Activated naive CD8-positive, alpha-beta T cell treated with anti-CD3 and anti-CD28 coated beads, Interleukin-2, amount 10 ng/mL, durations not matched to agents 7 days and 5 days (primary cell): ENCODE measurements around the gene OVCH1. TPM values are rescaled to one million over a fixed set of nuclear protein-coding genes. Genes with fewer than 3 reads are reported as not detected.

Experiments
- ATAC-seq: fragments of 150-1000 bp; cut with Tn5 transposase; one replicate; pipeline ENCODE4 v1.10.0; 2021; ENCODE audit warnings: low read depth, moderate library complexity
- POLR2A ChIA-PET: fragments of 350-600 bp; sonication (Branson Sonifier 250); formaldehyde crosslinking; loops from one replicate; lab custom pipeline; 2021; ENCODE audit warnings: antibody characterized with exemption; lab: Charles Lee
- DNase-seq: peaks from one replicate; pipeline ENCODE4 v3.0.0; 2021
- H3K27ac Mint-ChIP-seq: one replicate; pipeline ENCODE4 v1.8.0; 2022; ENCODE audit warnings: mild to moderate bottlenecking, mixed read lengths
- H3K27me3 Mint-ChIP-seq: one replicate; pipeline ENCODE4 v1.8.0; 2022; ENCODE audit warnings: mild to moderate bottlenecking, moderate library complexity, mixed read lengths
- H3K36me3 Mint-ChIP-seq: one replicate; pipeline ENCODE4 v1.8.0; 2021; ENCODE audit warnings: mild to moderate bottlenecking, mixed read lengths
- H3K4me1 Mint-ChIP-seq: one replicate; pipeline ENCODE4 v1.8.0; 2021; ENCODE audit warnings: mixed read lengths
- H3K4me3 Mint-ChIP-seq: one replicate; pipeline ENCODE4 v1.8.0; 2022; ENCODE audit warnings: mild to moderate bottlenecking, moderate library complexity, mixed read lengths
- H3K9me3 Mint-ChIP-seq: one replicate; pipeline ENCODE4 v1.8.0; 2021; ENCODE audit warnings: mixed read lengths
- total RNA-seq, 2 experiments: library from RNA; stranded (reverse); gene quantifications; one replicate each; pipeline ENCODE4 v1.2.3, GENCODE V29; 2021

OVCH1 gene
- total RNA-seq, 2 experiments from 2014 or later, result not detected

GRCh38 chr12:29518407-29518806 is 20.9 kb upstream of the OVCH1 start:
- Mint-ChIP-seq H3K9me3 (no peaks in the 10 kb centered on the region), H3K36me3 (no peaks in the 10 kb centered on the region), H3K4me3 (no peak overlapping the region), H3K27ac (no peak overlapping the region), H3K4me1 (no peaks in the 10 kb centered on the region), H3K27me3 (no peaks in the 10 kb centered on the region)
- no peak for DNase-seq
- POLR2A ChIA-PET, result no interaction called here
- no peak for ATAC-seq

GRCh38 chr12:29517264-29517663 is 19.8 kb upstream of the OVCH1 start:
- Mint-ChIP-seq H3K9me3 (no peaks in the 10 kb centered on the region), H3K4me3 (no peak overlapping the region), H3K27ac (no peak overlapping the region), H3K36me3 (no peaks in the 10 kb centered on the region), H3K27me3 (no peaks in the 10 kb centered on the region), H3K4me1 (no peaks in the 10 kb centered on the region)
- POLR2A ChIA-PET, result no interaction called here
- DNase-seq, result no peak
- ATAC-seq, result no peak

- Mint-ChIP-seq H3K9me3 (no peaks in the 10 kb centered on the region), H3K4me1 (no peaks in the 10 kb centered on the region)
Observed at GRCh38 chr12:29516431-29516875, 19.0 kb upstream of the OVCH1 start.

GRCh38 chr12:29510591-29511185 is 13.2 kb upstream of the OVCH1 start:
- no peak for ATAC-seq
- peaks cover 12% of the 10 kb centered on the region for H3K27me3 Mint-ChIP-seq
- no peaks in the 10 kb centered on the region for H3K4me1 Mint-ChIP-seq
- H3K4me3 Mint-ChIP-seq, result no peak overlapping the region
- H3K9me3 Mint-ChIP-seq, result no peaks in the 10 kb centered on the region
- POLR2A ChIA-PET, result no interaction called here
- no peaks in the 10 kb centered on the region for H3K36me3 Mint-ChIP-seq
- no peak for DNase-seq
- no peak overlapping the region for H3K27ac Mint-ChIP-seq

More at GRCh38 chr12:29516431-29516875, 19.0 kb upstream of the OVCH1 start:
- POLR2A ChIA-PET, result no interaction called here
- no peaks in the 10 kb centered on the region for H3K36me3 Mint-ChIP-seq
- DNase-seq (no peak), ATAC-seq (no peak)
- no peaks in the 10 kb centered on the region for H3K27me3 Mint-ChIP-seq
- no peak overlapping the region for H3K27ac Mint-ChIP-seq
- no peak overlapping the region for H3K4me3 Mint-ChIP-seq

GRCh38 chr12:29509503-29509902 is 12.0 kb upstream of the OVCH1 start:
- Mint-ChIP-seq H3K4me1 (no peaks in the 10 kb centered on the region), H3K27ac (no peak overlapping the region), H3K36me3 (no peaks in the 10 kb centered on the region), H3K9me3 (no peaks in the 10 kb centered on the region), H3K27me3 (peaks cover 17% of the 10 kb centered on the region), H3K4me3 (no peak overlapping the region)
- DNase-seq (no peak), ATAC-seq (no peak)
- POLR2A ChIA-PET, result no interaction called here

GRCh38 chr12:29508949-29509348 is 11.5 kb upstream of the OVCH1 start:
- Mint-ChIP-seq H3K27me3 (peaks cover 18% of the 10 kb centered on the region), H3K4me1 (no peaks in the 10 kb centered on the region), H3K4me3 (no peak overlapping the region), H3K36me3 (no peaks in the 10 kb centered on the region), H3K9me3 (no peaks in the 10 kb centered on the region), H3K27ac (no peak overlapping the region)
- POLR2A ChIA-PET, result no interaction called here
- no peak for ATAC-seq
- no peak for DNase-seq

- H3K27ac Mint-ChIP-seq, result no peak overlapping the region
- DNase-seq (no peak), ATAC-seq (no peak)
- H3K36me3 Mint-ChIP-seq, result no peaks in the 10 kb centered on the region
- no peaks in the 10 kb centered on the region for H3K9me3 Mint-ChIP-seq
- H3K4me3 Mint-ChIP-seq, result no peak overlapping the region
- POLR2A ChIA-PET, result no interaction called here
- H3K27me3 Mint-ChIP-seq, result peaks cover 20% of the 10 kb centered on the region
- H3K4me1 Mint-ChIP-seq, result no peaks in the 10 kb centered on the region
Observed at GRCh38 chr12:29505122-29505521, 7.6 kb upstream of the OVCH1 start.

GRCh38 chr12:29503283-29503682 is 5.8 kb upstream of the OVCH1 start:
- POLR2A ChIA-PET, result no interaction called here
- no peak overlapping the region for H3K4me3 Mint-ChIP-seq
- no peaks in the 10 kb centered on the region for H3K9me3 Mint-ChIP-seq
- H3K36me3 Mint-ChIP-seq, result no peaks in the 10 kb centered on the region
- DNase-seq (no peak), ATAC-seq (no peak)
- peaks cover 20% of the 10 kb centered on the region for H3K27me3 Mint-ChIP-seq
- H3K4me1 Mint-ChIP-seq, result no peaks in the 10 kb centered on the region
- H3K27ac Mint-ChIP-seq, result no peak overlapping the region

GRCh38 chr12:29499235-29499634 is 1.7 kb upstream of the OVCH1 start:
- no peaks in the 10 kb centered on the region for H3K9me3 Mint-ChIP-seq
- POLR2A ChIA-PET, result no interaction called here

GRCh38 chr12:29492891-29493290 is 4.6 kb downstream of the OVCH1 start:
- H3K27me3 Mint-ChIP-seq, result peaks cover 5% of the 10 kb centered on the region
- DNase-seq, result no peak
- H3K9me3 Mint-ChIP-seq, result no peaks in the 10 kb centered on the region
- no peaks in the 10 kb centered on the region for H3K4me1 Mint-ChIP-seq
- POLR2A ChIA-PET, result no interaction called here
- no peak overlapping the region for H3K4me3 Mint-ChIP-seq
- H3K27ac Mint-ChIP-seq, result no peak overlapping the region
- ATAC-seq, result no peak
- H3K36me3 Mint-ChIP-seq, result no peaks in the 10 kb centered on the region

More at GRCh38 chr12:29499235-29499634, 1.7 kb upstream of the OVCH1 start:
- no peak for DNase-seq
- peaks cover 6% of the 10 kb centered on the region for H3K27me3 Mint-ChIP-seq
- H3K4me3 Mint-ChIP-seq, result no peak overlapping the region
- H3K4me1 Mint-ChIP-seq, result no peaks in the 10 kb centered on the region
- ATAC-seq, result no peak
- H3K27ac Mint-ChIP-seq, result no peak overlapping the region
- no peaks in the 10 kb centered on the region for H3K36me3 Mint-ChIP-seq

GRCh38 chr12:29486972-29487371 is 10.5 kb downstream of the OVCH1 start:
- Mint-ChIP-seq H3K27ac (no peak overlapping the region), H3K36me3 (no peaks in the 10 kb centered on the region), H3K4me1 (peaks cover 2% of the 10 kb centered on the region), H3K27me3 (peaks cover 7% of the 10 kb centered on the region), H3K9me3 (no peaks in the 10 kb centered on the region), H3K4me3 (no peak overlapping the region)
- ATAC-seq, result no peak
- POLR2A ChIA-PET, result no interaction called here
- DNase-seq, result no peak

- no peak overlapping the region for H3K4me3 Mint-ChIP-seq
- no peaks in the 10 kb centered on the region for H3K36me3 Mint-ChIP-seq
- POLR2A ChIA-PET, result no interaction called here
- DNase-seq, result no peak
- H3K9me3 Mint-ChIP-seq, result peaks cover 1% of the 10 kb centered on the region
- no peak overlapping the region for H3K27ac Mint-ChIP-seq
- ATAC-seq, result no peak
- H3K4me1 Mint-ChIP-seq, result no peaks in the 10 kb centered on the region
- peaks cover 2% of the 10 kb centered on the region for H3K27me3 Mint-ChIP-seq
Observed at GRCh38 chr12:29463198-29463597, 34.3 kb downstream of the OVCH1 start.

- Mint-ChIP-seq H3K4me3 (no peak overlapping the region), H3K27ac (no peak overlapping the region), H3K4me1 (no peaks in the 10 kb centered on the region), H3K9me3 (no peaks in the 10 kb centered on the region), H3K36me3 (no peaks in the 10 kb centered on the region), H3K27me3 (peaks cover 4% of the 10 kb centered on the region)
- no peak for DNase-seq
- POLR2A ChIA-PET, result no interaction called here
- no peak for ATAC-seq
Observed at GRCh38 chr12:29460082-29460481, 37.4 kb downstream of the OVCH1 start.

GRCh38 chr12:29455087-29455486 is 42.4 kb downstream of the OVCH1 start:
- ATAC-seq (no peak), DNase-seq (no peak)
- no peak overlapping the region for H3K4me3 Mint-ChIP-seq
- no peaks in the 10 kb centered on the region for H3K9me3 Mint-ChIP-seq
- H3K27me3 Mint-ChIP-seq, result peaks cover 8% of the 10 kb centered on the region
- no peak overlapping the region for H3K27ac Mint-ChIP-seq
- H3K4me1 Mint-ChIP-seq, result no peaks in the 10 kb centered on the region
- no peaks in the 10 kb centered on the region for H3K36me3 Mint-ChIP-seq
- POLR2A ChIA-PET, result no interaction called here
